Upper lobe of right lung (tissue), 1 donor: ENCODE data around the gene BLVRA. TPM values are rescaled to one million over a fixed set of nuclear protein-coding genes. Genes with fewer than 3 reads are reported as not detected.
"Not testable (repeated sequence)": the region's sequence is repeated elsewhere in the genome, so short reads cannot be mapped to it uniquely, and the experiment has no call there.

ENCODE experiments used
- ATAC-seq: fragments of 200-7000 bp; cut with Tn5 transposase; one replicate; pipeline ENCODE4 v1.9.1; 2020; ENCODE audit warnings: mild to moderate bottlenecking, moderate library complexity
- DNase-seq: peaks from one replicate; pipeline ENCODE4 v3.0.0-alpha.2; 2020
- H3K27ac ChIP-seq: fragments of 200-600 bp; one replicate; pipeline ENCODE4 v1.8.0; 2022
- H3K27me3 ChIP-seq: fragments of 200-600 bp; one replicate; pipeline ENCODE4 v1.8.0; 2022; ENCODE audit warnings: mild to moderate bottlenecking
- H3K36me3 ChIP-seq: fragments of 200-600 bp; one replicate; pipeline ENCODE4 v1.8.0; 2022
- H3K4me1 ChIP-seq: fragments of 200-600 bp; one replicate; pipeline ENCODE4 v1.8.0; 2022
- H3K4me3 ChIP-seq: fragments of 200-600 bp; one replicate; pipeline ENCODE4 v1.8.0; 2022; ENCODE audit warnings: mild to moderate bottlenecking
- H3K9me3 ChIP-seq: fragments of 200-600 bp; one replicate; pipeline ENCODE4 v1.8.0; 2022
- intact Hi-C: fragments of 100-400 bp; cut with DNase I; formaldehyde crosslinking; loops from one replicate; pipeline ENCODE4 v1.11.0; 2022
- long read RNA-seq: library from polyadenylated mRNA; unstranded; transcript quantifications from one replicate; pipeline ENCODE4 v2.0.0, GENCODE V29; 2021
- total RNA-seq: library from RNA; stranded (reverse); fragmentation: NEBNext Ultra II Directional; extraction: Animal tissue kit (Norgen Biotek cat#: 25700); gene quantifications from one replicate; pipeline ENCODE4 v1.2.1, GENCODE V29; 2021
- TF ChIP-seq, protein P1 (sequence below): fragments of 200-600 bp; IDR thresholded peaks from one replicate; pipeline ENCODE4 v1.8.0; 2022; ENCODE audit warnings: antibody characterized with exemption
- donor health status: DM: no; HTN: yes; CAD: no; lungs with severe emphysema.

The BLVRA gene, protein sequence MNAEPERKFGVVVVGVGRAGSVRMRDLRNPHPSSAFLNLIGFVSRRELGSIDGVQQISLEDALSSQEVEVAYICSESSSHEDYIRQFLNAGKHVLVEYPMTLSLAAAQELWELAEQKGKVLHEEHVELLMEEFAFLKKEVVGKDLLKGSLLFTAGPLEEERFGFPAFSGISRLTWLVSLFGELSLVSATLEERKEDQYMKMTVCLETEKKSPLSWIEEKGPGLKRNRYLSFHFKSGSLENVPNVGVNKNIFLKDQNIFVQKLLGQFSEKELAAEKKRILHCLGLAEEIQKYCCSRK
- total RNA-seq: 104 TPM
- long read RNA-seq, transcript BLVRA-201 (8 exons, 1,071 nt): major isoform, 88 of 112 reads
- long read RNA-seq, transcript BLVRA-202 (9 exons, 1,161 nt): minor isoform, 12 of 112 reads
- long read RNA-seq, partial matches to known transcripts: 5 of 112 reads
- long read RNA-seq, other reads (novel, unspliced or antisense): 7 of 112 reads

DNA sequence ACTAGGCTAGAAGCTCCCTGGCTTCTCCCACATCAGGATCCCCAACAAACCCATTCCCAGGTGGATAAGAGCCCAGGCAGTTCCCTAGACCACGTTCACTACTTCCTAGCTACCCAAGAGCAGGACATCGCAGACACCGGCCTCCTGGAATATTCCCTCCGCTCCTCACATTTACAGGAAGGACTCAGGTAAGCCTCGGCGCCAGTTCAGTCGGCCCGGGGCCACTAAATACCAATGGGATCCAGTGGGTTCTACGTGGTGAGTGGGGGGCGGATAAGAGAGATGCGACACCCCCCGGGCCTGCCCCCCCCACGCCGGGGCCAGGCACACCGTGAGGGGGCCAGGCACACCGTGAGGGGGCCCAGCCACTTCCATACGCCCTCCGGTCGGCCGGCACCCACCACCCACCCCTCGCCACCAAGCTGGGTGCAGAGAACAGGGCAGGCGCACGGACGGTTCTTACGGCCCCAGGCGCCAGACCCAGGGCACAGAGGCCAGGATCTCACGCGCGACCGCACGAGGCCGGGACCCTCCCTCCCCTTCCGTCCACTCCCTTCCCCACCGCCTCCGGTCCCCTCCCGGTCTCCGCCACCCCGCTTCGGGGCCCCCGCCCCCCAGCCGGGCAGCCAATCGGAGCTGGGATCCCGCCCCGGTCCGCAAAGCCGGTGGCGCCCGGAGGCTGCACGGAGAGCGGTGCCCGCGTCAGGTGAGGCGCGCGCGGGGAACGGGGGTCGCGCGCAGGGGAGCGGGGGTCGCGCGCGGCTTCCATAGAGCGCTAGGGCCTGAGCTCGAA lies at the start of gene BLVRA:
Gene BLVRA (plus strand): TSS at position 652 of the 793 bp plus-strand sequence. CDS start 12,479 bp downstream, outside the sequence.
- DNase-seq: peak; percentile 93
- Histone ChIP-seq H3K27me3 (no peaks in the 10 kb centered on the region), H3K4me1 (peaks cover 24% of the 10 kb centered on the region), H3K36me3 (no peaks in the 10 kb centered on the region), H3K27ac (peak within 1 kb of the TSS; percentile 87), H3K4me3 (peak within 1 kb of the TSS; percentile 84), H3K9me3 (no peaks in the 10 kb centered on the region)
- peak; percentile 95 for ATAC-seq
- intact Hi-C loops: no loop called here
- TF ChIP-seq, protein P1, sequence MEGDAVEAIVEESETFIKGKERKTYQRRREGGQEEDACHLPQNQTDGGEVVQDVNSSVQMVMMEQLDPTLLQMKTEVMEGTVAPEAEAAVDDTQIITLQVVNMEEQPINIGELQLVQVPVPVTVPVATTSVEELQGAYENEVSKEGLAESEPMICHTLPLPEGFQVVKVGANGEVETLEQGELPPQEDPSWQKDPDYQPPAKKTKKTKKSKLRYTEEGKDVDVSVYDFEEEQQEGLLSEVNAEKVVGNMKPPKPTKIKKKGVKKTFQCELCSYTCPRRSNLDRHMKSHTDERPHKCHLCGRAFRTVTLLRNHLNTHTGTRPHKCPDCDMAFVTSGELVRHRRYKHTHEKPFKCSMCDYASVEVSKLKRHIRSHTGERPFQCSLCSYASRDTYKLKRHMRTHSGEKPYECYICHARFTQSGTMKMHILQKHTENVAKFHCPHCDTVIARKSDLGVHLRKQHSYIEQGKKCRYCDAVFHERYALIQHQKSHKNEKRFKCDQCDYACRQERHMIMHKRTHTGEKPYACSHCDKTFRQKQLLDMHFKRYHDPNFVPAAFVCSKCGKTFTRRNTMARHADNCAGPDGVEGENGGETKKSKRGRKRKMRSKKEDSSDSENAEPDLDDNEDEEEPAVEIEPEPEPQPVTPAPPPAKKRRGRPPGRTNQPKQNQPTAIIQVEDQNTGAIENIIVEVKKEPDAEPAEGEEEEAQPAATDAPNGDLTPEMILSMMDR: no peak

DNA sequence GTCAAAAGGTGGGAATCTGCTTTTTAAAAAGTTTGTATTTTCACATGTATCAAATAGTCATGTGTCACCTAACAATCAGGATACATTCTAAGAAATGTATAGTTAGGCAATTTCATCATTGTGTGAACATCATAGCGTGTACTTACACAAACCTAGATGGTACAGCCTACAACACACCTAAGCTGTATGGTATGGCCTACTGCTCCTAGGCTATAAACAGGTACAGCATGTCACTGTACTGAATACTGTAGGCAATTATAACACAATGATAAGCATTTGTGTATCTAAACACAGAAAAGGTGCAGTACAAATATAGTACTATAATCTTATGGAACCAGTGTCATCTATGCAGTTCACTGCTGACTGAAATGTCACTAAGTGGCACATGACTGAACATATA lies 47.0 kb upstream of the BLVRA start:
- Histone ChIP-seq H3K4me1 (no peaks in the 10 kb centered on the region), H3K36me3 (no peaks in the 10 kb centered on the region), H3K27me3 (no peaks in the 10 kb centered on the region), H3K9me3 (no peaks in the 10 kb centered on the region), H3K27ac (no peak overlapping the region), H3K4me3 (no peak overlapping the region)
- TF ChIP-seq, protein P1: no peak
- intact Hi-C loops: no loop called here
- DNase-seq (no peak), ATAC-seq (no peak)

DNA sequence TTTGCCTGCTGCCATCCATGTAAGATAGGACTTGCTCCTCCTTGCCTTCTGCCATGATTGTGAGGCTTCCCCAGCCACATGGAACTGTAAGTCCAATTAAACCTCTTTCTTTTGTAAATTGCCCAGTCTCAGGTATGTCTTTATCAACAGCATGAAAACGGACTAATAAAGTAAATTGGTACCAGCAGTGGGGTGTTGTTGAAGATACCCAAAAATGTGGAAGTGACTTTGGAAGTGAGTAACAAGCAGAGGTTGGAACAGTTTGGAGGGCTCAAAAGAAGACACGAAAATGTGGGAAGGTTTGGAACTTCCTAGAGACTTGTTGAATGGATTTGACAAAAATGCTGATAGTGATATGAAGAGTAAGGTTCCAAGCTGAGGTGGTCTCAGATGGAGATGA lies 42.5 kb upstream of the BLVRA start:
- DNase-seq, H3K4me3 ChIP-seq, H3K9me3 ChIP-seq, H3K4me1 ChIP-seq, intact Hi-C loops, ATAC-seq, H3K27me3 ChIP-seq, H3K27ac ChIP-seq, H3K36me3 ChIP-seq: not testable (repeated sequence)

DNA sequence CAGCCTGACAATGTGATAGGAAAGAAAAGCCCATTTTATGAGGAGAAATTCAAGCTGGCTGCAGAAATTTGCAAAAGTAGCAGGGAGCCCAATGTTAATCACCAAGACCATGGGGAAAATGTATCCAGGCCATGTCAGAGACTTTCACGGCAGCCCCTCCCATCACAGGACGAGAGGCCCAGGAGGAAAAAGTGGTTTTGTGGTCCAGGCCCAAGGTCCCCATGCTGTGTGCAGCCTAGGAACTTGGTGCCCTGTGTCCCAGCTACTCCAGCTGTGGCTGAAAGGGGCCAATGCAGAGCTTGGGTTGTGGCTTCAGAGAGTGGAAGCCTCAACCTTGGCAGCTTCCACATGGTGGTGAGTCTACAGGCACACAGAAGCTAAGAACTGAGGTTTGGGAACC lies 41.9 kb upstream of the BLVRA start:
- Histone ChIP-seq H3K27me3 (no peaks in the 10 kb centered on the region), H3K9me3 (no peaks in the 10 kb centered on the region), H3K27ac (no peak overlapping the region), H3K4me1 (no peaks in the 10 kb centered on the region), H3K36me3 (no peaks in the 10 kb centered on the region), H3K4me3 (no peak overlapping the region)
- ATAC-seq: no peak
- TF ChIP-seq, protein P1: no peak
- no peak for DNase-seq
- intact Hi-C loops: no loop called here

DNA sequence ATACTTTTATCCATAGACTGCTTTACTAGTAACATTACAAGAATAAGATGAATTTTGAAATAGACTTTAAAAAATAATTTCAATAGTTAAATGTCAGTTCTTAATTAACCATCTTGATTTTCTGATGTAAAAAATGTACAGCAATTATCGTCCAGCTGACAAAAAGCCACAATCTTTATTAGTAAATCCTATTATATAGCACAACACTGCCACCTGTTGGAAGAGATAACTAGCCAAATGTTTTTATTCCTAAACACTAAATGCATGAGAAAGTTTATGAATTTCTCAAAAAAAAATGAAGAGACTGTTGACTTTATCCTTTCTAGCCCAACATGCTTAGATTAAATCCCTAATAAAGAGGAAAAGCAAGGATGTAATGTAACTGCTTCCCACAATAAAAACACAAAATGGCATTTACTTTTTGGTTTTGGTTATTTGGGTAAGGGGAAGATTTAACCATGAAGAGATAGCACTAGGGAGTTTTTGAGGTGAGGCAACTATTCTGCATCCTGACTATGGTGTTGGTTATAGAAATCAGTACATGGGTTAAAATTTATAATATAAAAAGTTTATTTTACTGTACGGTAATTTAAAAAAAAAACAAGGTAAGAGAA lies 37.2 kb upstream of the BLVRA start:
- Histone ChIP-seq H3K27ac (no peak overlapping the region), H3K4me3 (no peak overlapping the region), H3K4me1 (no peaks in the 10 kb centered on the region), H3K9me3 (no peaks in the 10 kb centered on the region), H3K27me3 (no peaks in the 10 kb centered on the region), H3K36me3 (no peaks in the 10 kb centered on the region)
- TF ChIP-seq, protein P1: peak; percentile 73
- peak; percentile 50 for ATAC-seq
- intact Hi-C loops: no loop called here
- DNase-seq: no peak

DNA sequence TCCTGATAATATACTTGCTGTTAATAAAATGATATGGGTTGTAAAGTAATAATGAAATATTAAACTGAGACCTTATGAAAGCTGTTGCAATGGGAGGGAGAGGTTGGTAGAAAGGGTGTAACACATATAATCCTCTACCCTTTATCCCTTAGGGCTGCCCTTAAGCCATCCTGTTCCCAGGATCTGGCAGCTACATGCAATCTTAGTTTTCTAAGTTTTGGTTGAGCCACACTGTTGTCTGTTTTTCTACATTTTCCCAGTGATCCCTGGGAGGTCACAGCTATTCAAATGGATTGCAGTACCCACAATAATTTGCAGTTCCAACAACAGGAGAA lies 35.5 kb upstream of the BLVRA start:
- no peak for ATAC-seq

More for the DNA sequence above, 35.5 kb upstream of the BLVRA start:
- DNase-seq: no peak
- no peaks in the 10 kb centered on the region for H3K9me3 ChIP-seq
- H3K4me3 ChIP-seq: no peak overlapping the region
- H3K4me1 ChIP-seq: peaks cover 4% of the 10 kb centered on the region
- TF ChIP-seq, protein P1: no peak
- H3K36me3 ChIP-seq: no peaks in the 10 kb centered on the region
- H3K27ac ChIP-seq: no peak overlapping the region
- intact Hi-C loops: no loop called here
- H3K27me3 ChIP-seq: no peaks in the 10 kb centered on the region
